Measurements from ENCODE around the gene GIN1. TPM values are rescaled to one million over a fixed set of nuclear protein-coding genes. Genes with fewer than 3 reads are reported as not detected.

The GIN1 gene
- total RNA-seq, 4 donors from 2014 or later: 2.2 to 9.9 (median 5.2) TPM

DNA sequence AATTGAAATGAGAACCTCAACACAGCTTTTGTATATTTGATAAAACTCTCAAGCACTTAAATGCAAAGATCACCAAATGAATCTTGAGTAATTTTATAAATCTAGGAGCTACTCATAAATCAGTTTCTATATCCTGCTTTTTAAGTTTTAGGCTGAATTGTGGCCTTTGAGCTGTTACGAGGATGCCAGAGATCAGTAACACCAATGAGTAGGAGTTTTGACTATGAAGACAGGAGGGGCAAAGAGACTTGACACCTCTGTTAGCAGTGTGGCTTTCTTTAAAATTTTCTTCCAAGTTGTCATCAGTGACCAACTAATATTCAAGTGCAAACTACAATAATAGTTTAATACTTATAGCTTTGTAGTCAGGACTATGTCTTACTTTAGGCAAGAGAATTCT, 12.7 kb upstream of the GIN1 start:
- no peak for DNase-seq (ENCODE audit: low spot score in 2 of 2)
- Histone ChIP-seq H3K36me3 (peaks cover 15% of the 10 kb centered on the region), H3K27ac (no peak overlapping the region), H3K27me3 (no peaks in the 10 kb centered on the region), H3K9me3 (no peaks in the 10 kb centered on the region), H3K4me1 (no peaks in the 10 kb centered on the region), H3K4me3 (no peak overlapping the region)
- TF ChIP-seq EP300 (IDR thresholded peaks at IDR 0.05) (no peak), POLR2A (IDR thresholded peaks at IDR 0.05) (no peak), POLR2AphosphoS5 (IDR thresholded peaks at IDR 0.05) (no peak)
- TF ChIP-seq, protein P1, sequence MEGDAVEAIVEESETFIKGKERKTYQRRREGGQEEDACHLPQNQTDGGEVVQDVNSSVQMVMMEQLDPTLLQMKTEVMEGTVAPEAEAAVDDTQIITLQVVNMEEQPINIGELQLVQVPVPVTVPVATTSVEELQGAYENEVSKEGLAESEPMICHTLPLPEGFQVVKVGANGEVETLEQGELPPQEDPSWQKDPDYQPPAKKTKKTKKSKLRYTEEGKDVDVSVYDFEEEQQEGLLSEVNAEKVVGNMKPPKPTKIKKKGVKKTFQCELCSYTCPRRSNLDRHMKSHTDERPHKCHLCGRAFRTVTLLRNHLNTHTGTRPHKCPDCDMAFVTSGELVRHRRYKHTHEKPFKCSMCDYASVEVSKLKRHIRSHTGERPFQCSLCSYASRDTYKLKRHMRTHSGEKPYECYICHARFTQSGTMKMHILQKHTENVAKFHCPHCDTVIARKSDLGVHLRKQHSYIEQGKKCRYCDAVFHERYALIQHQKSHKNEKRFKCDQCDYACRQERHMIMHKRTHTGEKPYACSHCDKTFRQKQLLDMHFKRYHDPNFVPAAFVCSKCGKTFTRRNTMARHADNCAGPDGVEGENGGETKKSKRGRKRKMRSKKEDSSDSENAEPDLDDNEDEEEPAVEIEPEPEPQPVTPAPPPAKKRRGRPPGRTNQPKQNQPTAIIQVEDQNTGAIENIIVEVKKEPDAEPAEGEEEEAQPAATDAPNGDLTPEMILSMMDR (IDR thresholded peaks at IDR 0.05): no peak
- 88% methylated on average over 1 of the region's 1 CpG for WGBS

- TF ChIP-seq POLR2AphosphoS5 (IDR thresholded peaks at IDR 0.05) (no peak), EP300 (IDR thresholded peaks at IDR 0.05) (no peak), POLR2A (IDR thresholded peaks at IDR 0.05) (no peak)
- TF ChIP-seq, protein P1 (IDR thresholded peaks at IDR 0.05): no peak
- no peak overlapping the region for H3K27ac ChIP-seq
- no peak overlapping the region for H3K4me3 ChIP-seq
- H3K36me3 ChIP-seq: no peaks in the 10 kb centered on the region
- DNase-seq (ENCODE audit: low spot score in 2 of 2): no peak
- no peaks in the 10 kb centered on the region for H3K9me3 ChIP-seq
- no peaks in the 10 kb centered on the region for H3K4me1 ChIP-seq
- no peaks in the 10 kb centered on the region for H3K27me3 ChIP-seq
Measured at GRCh38 chr5:103128202-103128601, 8.3 kb upstream of the GIN1 start.

GRCh38 chr5:103127292-103127817, 7.4 kb upstream of the GIN1 start:
- no peak overlapping the region for H3K4me3 ChIP-seq
- no peak for DNase-seq (ENCODE audit: low spot score in 2 of 2)
- no peaks in the 10 kb centered on the region for H3K9me3 ChIP-seq
- H3K36me3 ChIP-seq: no peaks in the 10 kb centered on the region
- H3K27me3 ChIP-seq: no peaks in the 10 kb centered on the region
- no peak overlapping the region for H3K27ac ChIP-seq
- WGBS: 96% methylated on average over 2 of the region's 2 CpGs
- TF ChIP-seq, protein P1 (IDR thresholded peaks at IDR 0.05): no peak
- TF ChIP-seq EP300 (IDR thresholded peaks at IDR 0.05) (no peak), POLR2A (IDR thresholded peaks at IDR 0.05) (no peak), POLR2AphosphoS5 (IDR thresholded peaks at IDR 0.05) (no peak)
- peaks cover 1% of the 10 kb centered on the region for H3K4me1 ChIP-seq

DNA sequence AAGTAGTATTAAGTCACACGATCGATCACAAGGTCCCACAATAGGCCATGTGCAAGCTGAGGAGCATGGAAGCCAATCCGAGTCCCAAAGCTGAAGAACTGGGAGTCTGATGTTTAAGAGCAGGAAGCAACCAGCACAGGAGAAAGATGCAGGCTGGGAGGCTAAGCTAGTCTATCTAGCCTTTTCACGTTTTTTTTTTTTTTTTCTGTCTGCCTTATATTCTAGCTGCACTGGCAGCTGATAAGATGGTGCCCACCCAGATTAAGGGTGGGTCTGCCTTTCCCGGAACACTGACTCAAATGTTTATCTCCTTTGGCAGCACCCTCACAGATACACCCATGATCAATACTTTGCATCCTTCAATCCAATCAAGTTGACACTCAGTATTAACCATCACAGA, 6.6 kb upstream of the GIN1 start:
- H3K27me3 ChIP-seq: no peaks in the 10 kb centered on the region
- H3K4me1 ChIP-seq: peaks cover 9% of the 10 kb centered on the region
- 89% methylated on average over 5 of the region's 5 CpGs for WGBS
- no peak overlapping the region for H3K4me3 ChIP-seq
- TF ChIP-seq EP300 (IDR thresholded peaks at IDR 0.05) (no peak), POLR2A (IDR thresholded peaks at IDR 0.05) (no peak)
- no peak overlapping the region for H3K27ac ChIP-seq
- H3K9me3 ChIP-seq: no peaks in the 10 kb centered on the region
- no peak for DNase-seq (ENCODE audit: low spot score in 2 of 2)
- no peaks in the 10 kb centered on the region for H3K36me3 ChIP-seq

- H3K9me3 ChIP-seq: no peaks in the 10 kb centered on the region
- TF ChIP-seq POLR2AphosphoS5 (IDR thresholded peaks at IDR 0.05) (no peak), POLR2A (IDR thresholded peaks at IDR 0.05) (no peak), EP300 (IDR thresholded peaks at IDR 0.05) (no peak)
- TF ChIP-seq, protein P1 (IDR thresholded peaks at IDR 0.05): no peak
- no peak for DNase-seq (ENCODE audit: low spot score in 2 of 2)
- no peaks in the 10 kb centered on the region for H3K27me3 ChIP-seq
- no peak overlapping the region for H3K27ac ChIP-seq
- WGBS: 50% methylated on average over 3 of the region's 3 CpGs
- H3K36me3 ChIP-seq: no peaks in the 10 kb centered on the region
- peaks cover 38% of the 10 kb centered on the region for H3K4me1 ChIP-seq
- no peak overlapping the region for H3K4me3 ChIP-seq
Measured at GRCh38 chr5:103122242-103122641, 2.3 kb upstream of the GIN1 start.

All from suprapubic skin (tissue), 4 donors.